ENCODE data around the gene VPS41.

Gene VPS41

DNA sequence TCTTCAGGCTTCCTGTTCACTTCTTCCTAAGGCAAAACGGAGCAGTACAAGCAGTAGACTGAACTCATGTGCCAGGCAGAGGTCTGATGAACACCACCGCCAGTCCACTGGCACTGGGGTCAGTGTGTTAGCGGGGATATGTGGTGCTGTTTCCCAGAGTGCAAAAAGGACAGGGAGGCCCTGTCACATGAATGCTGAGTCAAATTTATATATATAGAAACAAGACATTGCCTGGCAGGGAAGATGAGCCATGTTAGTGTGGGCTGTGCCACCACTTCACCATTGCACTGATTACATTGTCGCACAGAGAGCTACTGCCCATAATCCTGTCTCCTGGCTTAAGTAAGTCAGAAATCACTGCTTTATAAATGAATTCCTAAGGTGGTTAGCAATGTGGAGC lies 155.6 kb downstream of the VPS41 start:
- TF ChIP-seq, protein P1, sequence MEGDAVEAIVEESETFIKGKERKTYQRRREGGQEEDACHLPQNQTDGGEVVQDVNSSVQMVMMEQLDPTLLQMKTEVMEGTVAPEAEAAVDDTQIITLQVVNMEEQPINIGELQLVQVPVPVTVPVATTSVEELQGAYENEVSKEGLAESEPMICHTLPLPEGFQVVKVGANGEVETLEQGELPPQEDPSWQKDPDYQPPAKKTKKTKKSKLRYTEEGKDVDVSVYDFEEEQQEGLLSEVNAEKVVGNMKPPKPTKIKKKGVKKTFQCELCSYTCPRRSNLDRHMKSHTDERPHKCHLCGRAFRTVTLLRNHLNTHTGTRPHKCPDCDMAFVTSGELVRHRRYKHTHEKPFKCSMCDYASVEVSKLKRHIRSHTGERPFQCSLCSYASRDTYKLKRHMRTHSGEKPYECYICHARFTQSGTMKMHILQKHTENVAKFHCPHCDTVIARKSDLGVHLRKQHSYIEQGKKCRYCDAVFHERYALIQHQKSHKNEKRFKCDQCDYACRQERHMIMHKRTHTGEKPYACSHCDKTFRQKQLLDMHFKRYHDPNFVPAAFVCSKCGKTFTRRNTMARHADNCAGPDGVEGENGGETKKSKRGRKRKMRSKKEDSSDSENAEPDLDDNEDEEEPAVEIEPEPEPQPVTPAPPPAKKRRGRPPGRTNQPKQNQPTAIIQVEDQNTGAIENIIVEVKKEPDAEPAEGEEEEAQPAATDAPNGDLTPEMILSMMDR (IDR thresholded peaks at IDR 0.05; ENCODE audit: insufficient read depth, low read length, missing control alignments) = no peak
- ChIA-PET POLR2A (no interaction called here), CTCF (interaction anchor here (1.1 to 1.8 kb wide), 2 partner anchors 9 to 301 kb away, joined by 3 to 4 read pairs; no protein-coding TSS in a partner anchor)
- no peak for DNase-seq (ENCODE audit: low read depth, low spot score)
- no peak overlapping the region for H3K4me3 ChIP-seq (ENCODE audit: low read depth, low read length)

DNA sequence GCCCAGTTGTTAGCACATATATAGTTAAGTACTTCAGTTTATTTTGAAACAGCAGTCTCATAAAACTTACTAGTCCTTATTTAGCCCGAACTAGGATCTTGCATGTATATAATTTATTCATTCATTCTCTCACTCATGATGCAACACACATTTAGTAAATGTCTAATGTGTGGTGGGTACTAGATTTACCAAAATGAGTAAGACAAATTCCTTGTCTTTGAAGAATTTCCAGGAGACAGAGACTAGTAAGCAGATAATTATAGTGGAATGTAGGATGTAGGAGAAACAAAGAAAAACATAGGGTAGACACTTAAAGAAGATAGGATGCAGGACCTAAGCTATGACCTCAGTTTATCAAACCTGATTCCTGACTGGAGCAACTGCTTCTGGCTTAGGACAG lies 157.6 kb downstream of the VPS41 start:
- H3K4me3 ChIP-seq (ENCODE audit: low read depth, low read length) = no peak overlapping the region
- POLR2A ChIA-PET = no interaction called here
- TF ChIP-seq, protein P1 (IDR thresholded peaks at IDR 0.05; ENCODE audit: insufficient read depth, low read length, missing control alignments) = no peak
- CTCF ChIA-PET = interaction anchor here (1.1 kb wide), 1 partner anchor 11 kb away, joined by 3 read pairs; no protein-coding TSS in a partner anchor
- peak; percentile 37 for DNase-seq (ENCODE audit: low read depth, low spot score)

DNA sequence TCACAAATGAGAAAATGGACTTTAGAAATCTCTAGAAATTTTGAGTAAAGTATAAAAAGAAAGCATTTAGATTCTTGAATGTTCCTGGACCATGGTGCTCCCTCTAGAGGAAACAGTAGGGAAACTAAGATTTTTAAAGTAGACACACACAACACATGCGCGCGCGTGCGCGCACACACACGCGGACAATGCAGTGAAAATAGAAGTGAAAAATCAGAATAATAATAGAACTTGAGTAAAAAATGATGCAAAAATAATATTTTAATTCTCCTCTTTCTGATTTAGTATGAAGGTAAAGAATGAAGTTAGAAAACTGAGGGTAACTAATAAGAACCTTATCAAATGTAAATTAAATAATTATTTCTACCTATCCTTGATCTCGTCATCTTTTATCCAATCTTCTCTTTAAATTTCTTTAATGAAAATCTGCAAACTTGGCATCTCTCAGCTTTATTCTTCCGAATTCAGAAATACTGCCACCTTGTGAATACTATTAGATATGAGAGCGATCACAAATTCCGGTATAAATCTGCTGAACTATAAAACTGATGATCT lies 160.9 kb downstream of the VPS41 start:
- ChIA-PET POLR2A (no interaction called here), CTCF (interaction anchor here (0.7 to 4.1 kb wide), 12 partner anchors 8 to 380 kb away, joined by 3 to 15 read pairs (median 5); no protein-coding TSS in a partner anchor)
- DNase-seq (ENCODE audit: low read depth, low spot score) = no peak
- TF ChIP-seq, protein P1 (IDR thresholded peaks at IDR 0.05; ENCODE audit: insufficient read depth, low read length, missing control alignments) = peak; percentile 23
- no peak overlapping the region for H3K4me3 ChIP-seq (ENCODE audit: low read depth, low read length)

DNA sequence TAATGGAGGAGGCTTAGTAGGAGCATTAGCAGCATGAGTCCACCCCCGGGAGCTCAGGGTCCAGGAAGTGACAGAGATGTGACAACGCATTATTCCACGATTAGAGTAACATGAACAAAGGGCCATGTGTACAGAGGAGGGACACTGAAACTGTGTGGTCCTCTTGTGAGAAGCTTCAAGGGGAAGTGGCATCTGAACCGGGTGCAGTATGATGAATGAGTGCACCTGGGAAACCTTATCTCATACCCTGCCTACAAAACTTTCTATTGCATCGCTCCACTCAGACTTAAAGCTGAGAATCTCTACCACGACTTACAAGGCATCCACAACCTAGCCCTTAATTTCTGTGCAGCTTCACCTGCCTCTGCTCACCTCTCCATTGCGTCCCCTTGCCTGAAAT lies 162.6 kb downstream of the VPS41 start:
- CTCF ChIA-PET = interaction anchor here (0.8 to 4.1 kb wide), 10 partner anchors 9 to 373 kb away, joined by 3 to 15 read pairs (median 4); no protein-coding TSS in a partner anchor
- no peak for DNase-seq (ENCODE audit: low read depth, low spot score)
- POLR2A ChIA-PET = no interaction called here
- TF ChIP-seq, protein P1 (IDR thresholded peaks at IDR 0.05; ENCODE audit: insufficient read depth, low read length, missing control alignments) = no peak
- no peak overlapping the region for H3K4me3 ChIP-seq (ENCODE audit: low read depth, low read length)

DNA sequence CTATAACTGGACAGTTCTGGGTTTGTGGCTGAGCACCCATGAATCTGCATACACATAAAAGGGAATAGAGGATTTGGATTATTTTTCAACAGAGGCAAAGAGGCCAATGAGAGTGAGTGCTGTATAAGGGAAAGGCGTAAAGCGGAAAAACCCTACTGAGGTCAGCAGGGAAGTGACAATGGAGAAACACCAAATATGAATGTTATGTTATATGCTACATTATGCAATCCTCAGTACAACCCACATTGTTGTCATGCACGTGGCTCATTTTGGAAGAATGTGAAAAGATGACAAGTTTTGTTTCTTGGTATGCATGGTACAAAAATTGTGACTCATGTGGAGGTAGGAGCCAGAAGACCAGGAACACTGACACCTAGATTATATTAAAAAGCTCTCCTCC lies 164.2 kb downstream of the VPS41 start:
- POLR2A ChIA-PET = no interaction called here
- TF ChIP-seq, protein P1 (IDR thresholded peaks at IDR 0.05; ENCODE audit: insufficient read depth, low read length, missing control alignments) = no peak
- CTCF ChIA-PET = interaction anchor here (0.9 to 1.9 kb wide), 6 partner anchors 11 to 346 kb away, joined by 3 to 9 read pairs (median 4); no protein-coding TSS in a partner anchor
- H3K4me3 ChIP-seq (ENCODE audit: low read depth, low read length) = no peak overlapping the region
- DNase-seq (ENCODE audit: low read depth, low spot score) = peak; percentile 28

DNA sequence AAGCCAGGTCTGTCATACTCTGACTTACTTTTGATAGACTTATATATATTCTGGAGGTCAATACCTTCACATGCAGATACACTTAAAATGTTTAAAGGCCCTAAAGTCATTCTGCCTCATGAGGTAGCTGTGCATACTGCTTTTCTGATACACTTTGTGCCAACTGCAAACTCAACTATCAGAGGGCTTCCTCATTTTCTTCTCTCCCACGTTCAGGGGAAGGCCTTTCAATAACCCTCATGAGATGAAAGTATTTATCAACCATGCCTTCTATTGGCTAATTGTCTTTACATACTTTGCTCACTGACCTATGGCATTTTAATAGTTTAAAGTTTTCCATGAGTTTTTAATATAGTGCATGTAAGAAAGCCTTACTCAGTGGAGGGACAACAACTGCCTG lies 165.1 kb downstream of the VPS41 start:
- no peak for DNase-seq (ENCODE audit: low read depth, low spot score)
- TF ChIP-seq, protein P1 (IDR thresholded peaks at IDR 0.05; ENCODE audit: insufficient read depth, low read length, missing control alignments) = no peak
- CTCF ChIA-PET = interaction anchor here (1.1 kb wide), 1 partner anchor 10 kb away, joined by 4 read pairs; no protein-coding TSS in a partner anchor
- POLR2A ChIA-PET = no interaction called here
- no peak overlapping the region for H3K4me3 ChIP-seq (ENCODE audit: low read depth, low read length)
